DND-41 (cell line): ENCODE data around the gene EDRF1.

Experiments
- CTCF ChIP-seq: IDR thresholded peaks from 2 replicates; pipeline ENCODE4 v1.5.1; 2012; ENCODE audit warnings: borderline replicate concordance, low read length, moderate library complexity, mild to moderate bottlenecking; ENCODE audit not compliant: poor library complexity, severe bottlenecking; ENCODE audit errors: extremely low read depth
- EZH2 ChIP-seq: IDR thresholded peaks from 3 replicates; pipeline ENCODE4 v1.6.1; 2012; ENCODE audit warnings: borderline replicate concordance, low read depth, mild to moderate bottlenecking, moderate library complexity, low read length, inconsistent platforms; ENCODE audit not compliant: severe bottlenecking

DNA sequence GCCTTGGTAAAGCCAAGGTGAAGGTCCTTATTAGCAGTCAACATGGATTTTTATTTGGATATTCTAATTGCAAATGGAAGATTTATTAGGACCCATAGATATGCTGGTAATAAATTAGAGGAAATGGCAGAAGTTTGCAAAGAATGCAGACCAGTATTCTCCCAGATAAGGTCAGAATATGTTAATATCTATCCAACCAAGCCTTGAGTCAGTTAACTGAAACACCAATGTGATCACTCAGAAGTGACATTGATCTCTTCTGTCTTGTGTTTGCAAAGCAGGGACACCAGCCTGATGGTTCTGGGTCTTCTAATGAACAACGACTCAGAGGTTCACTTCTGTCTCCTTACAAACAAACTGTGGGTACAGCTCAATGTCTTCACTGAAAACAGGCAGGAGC is 82.1 kb downstream of the EDRF1 start:
- TF ChIP-seq CTCF (no peak), EZH2 (no peak)
